DMS 273 (cell line): ENCODE data around the gene ADM.
A peak's percentile ranks its signal among the peaks of the same experiment; 100 is the strongest.

Source experiments
- DNase-seq: peaks from one replicate; lab custom pipeline; 2025; ENCODE audit not compliant: unreplicated experiment; lab: John Stamatoyannopoulos, UW

The ADM gene

DNA sequence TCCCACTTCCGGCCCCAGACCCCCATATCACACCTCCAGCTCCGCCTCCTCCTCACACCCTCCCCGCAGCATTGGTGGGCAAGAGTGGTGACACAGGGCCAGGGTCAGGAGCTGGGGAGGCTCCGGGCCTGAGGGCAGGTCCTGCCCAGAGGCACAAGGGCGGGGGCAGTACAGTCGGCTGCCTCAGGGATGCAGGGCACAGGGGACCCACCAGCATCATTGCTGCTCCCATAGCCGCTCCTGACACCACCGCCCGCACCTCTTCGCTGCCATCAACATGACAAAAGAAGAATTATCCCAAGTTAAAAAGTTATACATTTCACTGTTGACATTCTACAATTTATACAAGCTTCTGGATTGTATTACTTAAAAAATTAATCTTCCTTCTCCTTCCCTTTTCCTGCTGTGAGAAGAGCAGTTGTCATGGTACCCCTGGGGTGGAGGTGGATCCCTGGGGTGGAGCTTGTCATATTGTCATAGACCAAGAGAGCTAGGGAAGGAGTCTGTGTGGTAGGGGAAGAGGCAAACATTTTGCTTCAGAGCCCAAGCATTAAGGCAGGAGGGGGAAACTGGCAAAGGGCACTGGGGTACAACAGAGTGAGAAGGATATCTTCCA, 15.0 kb upstream of the ADM start:
- no peak for DNase-seq

DNA sequence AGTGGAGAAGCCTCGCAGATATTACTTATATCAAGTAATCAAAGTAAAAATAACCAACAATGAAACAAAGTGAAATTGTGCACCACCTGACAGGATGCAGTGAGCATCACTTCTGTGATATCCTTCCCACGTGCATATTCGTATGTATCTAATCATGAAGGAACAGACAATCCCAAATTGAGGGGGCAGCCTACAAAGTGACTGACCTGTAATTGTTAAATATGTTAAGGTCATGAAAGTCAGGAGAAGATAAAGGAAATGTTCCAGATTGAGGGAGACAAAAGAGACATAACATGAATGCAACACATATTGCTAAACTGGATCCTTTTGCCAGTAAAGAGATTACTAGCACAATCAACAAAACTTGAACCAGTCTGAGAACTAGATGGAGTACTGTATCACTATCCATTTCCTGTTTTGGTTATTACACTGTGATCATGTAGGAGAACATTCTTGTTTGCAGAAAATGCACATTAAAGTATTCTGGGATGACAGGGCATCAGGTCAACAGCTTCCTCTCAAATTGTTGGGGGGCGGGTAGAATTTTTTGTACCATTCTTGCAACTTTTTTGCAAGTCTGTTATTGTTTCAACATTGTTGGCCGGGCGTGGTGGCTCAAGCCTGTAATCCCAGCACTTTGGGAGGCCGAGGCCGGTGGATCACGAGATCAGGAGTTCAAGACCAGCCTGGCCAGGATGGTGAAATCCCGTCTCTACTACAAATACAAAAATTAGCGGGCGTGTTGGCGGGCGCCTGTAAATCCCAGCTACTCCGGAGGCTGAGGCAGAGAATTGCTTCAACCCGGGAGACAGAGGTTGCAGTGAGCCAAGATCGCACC, 12.9 kb upstream of the ADM start:
- no peak for DNase-seq

DNA sequence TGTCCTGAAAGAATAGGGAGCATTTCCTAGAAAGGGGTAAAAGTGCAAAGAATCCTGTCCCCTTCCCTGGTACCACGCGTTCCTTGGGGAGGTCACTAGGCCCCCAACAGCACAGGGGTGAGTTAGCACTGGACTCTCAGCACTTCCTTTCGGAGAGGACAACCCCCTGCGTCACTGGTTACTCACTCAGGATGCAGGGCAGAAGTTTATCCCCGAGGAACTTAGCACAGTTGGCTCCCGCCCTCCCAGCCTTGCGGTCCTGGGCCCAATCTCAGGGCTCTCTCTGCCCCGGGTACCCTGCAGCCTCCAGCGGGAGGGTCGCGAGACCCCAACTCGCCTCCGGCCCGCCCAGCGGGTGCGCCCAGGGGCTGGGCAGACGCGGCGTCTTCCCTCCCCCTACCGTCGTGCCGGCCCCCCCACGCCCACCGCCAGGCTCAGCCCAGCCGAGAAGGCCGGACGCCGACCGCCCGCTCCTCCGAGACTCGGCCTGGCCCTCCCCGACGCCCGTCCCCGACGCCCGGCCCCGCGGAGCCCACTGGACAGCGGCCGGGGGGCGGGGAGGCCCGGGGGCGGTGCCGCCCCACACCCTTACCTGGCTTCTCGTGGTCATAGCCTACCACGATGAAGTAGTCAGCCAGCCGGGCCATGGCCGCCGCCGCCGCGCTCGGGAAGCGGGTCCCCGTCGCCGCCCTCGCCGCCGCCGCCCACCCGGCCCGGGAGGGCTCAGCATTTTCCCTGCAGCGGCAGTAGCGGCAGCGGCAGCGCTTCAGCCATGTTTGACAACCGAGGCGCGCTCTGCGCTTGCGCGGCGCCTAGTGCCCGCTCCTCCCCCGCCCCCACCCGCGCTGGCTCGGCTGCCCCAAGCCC, 11.2 kb upstream of the ADM start, which contains the start of gene SBF2:
Gene SBF2 (minus strand): TSS at position 797 of the 867 bp plus-strand sequence. CDS start 150 bp downstream, at position 647.
- DNase-seq, result peak; percentile 88

DNA sequence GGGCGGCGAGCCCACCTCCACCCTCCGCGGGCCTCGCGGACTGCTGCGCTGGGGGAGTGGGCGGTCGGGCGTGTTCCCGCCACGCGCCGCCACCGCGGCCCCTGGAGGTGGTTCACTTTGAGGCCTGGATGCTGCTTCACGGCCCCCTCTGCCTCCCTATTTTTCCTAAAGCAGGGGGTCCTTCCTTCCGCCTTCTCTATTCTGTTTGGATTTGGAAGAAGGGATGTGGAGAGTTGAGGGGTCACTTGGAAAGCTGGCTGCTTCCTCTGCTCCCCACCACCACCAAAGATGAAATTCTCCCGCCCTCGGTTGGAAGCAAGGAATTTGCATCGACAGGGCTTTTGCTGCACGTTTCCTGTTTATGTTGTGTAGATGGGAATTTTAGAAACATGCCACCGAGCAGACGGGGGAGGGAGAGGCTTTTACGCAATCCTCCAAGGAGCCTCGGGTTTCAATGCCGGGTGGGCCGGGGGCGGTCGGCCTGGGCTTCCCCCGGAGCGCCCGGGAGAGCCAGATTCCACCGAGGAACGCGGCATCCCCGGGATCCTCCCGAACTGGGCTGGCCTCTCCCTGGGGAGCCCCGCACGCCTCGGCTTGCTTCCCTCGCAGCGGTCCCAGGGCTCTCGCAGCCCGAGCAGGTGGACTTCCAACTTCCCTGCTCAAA, 10.5 kb upstream of the ADM start:
- peak; percentile 70 for DNase-seq

DNA sequence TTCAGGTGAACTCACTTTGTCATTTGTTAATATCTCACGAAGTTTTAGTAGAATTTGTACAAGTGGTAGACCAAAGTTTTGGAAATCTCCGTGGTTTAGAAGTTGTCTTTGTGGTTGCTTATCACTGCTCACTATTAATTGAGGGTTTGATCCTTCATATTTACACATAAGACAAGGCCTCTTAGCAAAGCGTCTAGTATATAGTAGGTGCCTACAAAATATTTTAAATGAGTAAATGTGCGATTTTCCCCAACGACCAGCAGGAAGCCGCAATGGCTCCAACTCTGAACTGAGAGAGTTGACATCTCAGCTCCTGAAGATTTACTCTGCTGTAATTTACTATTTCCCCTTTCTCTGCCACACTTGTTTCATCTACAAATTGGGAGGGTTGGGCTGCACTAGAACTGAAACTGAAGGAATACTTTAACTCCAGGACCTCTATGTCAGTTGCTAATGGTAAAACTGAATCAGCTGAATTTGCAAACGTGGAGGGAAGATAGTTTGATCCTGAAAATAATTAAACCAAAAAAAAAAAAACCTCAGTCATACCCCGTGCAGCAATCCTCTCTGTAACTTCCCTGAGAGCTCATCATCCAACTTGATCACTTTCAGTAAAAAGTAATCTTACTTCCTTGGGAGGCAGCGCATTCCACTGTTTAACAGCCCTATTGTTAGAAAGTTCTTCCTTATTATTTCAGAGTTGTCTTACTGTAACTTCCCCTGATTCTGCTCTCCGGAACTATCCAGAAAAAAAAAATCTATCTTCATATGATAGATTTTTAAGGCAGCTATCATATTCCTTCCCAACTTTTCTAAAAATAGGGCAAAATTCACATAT, 9.6 kb upstream of the ADM start:
- DNase-seq, result peak; percentile 13

DNA sequence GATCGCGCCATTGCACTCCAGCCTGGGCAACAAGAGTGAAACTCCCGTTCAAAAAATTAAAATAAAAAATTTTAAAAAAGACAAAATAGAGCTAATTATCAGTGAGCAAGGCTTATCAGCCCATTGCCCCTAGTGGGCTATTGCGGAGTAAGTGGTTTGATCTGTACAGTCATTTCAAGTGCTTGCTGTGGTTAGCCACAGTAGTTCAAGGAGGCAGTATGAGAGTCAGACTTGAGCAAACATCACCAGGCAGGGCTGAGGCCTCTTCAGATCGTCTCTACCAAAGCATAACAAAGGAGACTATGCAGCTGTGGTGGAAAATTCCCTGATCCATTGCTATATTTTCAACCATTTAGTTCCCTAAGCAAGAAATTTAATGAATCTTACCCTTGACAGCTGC, 6.5 kb upstream of the ADM start:
- peak; percentile 9 for DNase-seq

DNA sequence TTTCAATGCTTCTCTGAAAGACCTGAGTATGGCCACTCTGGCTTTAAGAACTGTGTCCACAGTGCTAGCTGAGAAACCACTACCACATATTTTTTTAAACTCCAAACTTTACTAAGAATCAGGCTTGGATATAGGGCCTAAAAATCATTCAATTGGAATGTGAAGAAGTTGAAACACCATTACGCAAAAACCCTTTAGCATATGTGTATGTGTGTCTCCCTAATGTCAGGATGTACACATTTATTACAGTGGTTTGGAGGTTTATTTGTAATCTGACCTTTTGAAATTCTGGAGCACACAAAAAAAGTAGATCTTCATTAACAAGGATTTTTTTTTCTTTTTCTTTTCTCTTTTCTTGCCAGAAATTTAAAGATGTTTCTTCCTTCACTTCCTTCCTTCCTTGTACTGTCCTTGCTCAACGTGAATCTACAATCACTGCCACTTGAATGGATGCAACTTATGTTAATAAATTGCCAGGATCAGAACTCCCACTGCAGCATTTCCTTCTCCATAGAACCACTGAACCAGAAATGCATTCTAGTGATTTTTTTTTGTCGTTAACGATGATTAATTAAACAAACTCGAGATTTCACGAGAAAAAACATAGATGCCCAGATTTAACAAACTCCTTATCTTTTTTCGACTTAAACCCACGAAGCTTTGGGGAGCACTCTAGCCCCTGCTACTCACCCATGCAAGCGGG, 3.1 kb upstream of the ADM start:
- no peak for DNase-seq

DNA sequence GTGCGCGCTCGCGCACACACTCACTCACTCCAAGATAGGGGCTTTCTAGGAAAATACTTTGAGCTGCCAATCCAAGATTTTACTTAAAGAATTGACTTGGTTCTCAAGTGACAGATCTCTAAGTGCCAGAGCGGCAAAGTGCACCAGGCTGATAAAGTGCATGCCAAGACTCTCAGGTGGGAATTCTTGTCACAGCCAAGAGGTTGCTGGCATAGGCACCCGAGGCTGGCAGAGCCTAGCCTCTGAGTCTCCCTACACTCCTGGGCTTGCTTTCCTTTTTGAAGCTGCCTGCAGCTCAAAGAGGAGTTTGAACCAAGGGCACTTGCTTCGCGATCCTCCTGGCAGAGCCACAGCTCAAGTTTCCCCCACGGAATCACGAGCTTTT, 2.5 kb upstream of the ADM start:
- no peak for DNase-seq

DNA sequence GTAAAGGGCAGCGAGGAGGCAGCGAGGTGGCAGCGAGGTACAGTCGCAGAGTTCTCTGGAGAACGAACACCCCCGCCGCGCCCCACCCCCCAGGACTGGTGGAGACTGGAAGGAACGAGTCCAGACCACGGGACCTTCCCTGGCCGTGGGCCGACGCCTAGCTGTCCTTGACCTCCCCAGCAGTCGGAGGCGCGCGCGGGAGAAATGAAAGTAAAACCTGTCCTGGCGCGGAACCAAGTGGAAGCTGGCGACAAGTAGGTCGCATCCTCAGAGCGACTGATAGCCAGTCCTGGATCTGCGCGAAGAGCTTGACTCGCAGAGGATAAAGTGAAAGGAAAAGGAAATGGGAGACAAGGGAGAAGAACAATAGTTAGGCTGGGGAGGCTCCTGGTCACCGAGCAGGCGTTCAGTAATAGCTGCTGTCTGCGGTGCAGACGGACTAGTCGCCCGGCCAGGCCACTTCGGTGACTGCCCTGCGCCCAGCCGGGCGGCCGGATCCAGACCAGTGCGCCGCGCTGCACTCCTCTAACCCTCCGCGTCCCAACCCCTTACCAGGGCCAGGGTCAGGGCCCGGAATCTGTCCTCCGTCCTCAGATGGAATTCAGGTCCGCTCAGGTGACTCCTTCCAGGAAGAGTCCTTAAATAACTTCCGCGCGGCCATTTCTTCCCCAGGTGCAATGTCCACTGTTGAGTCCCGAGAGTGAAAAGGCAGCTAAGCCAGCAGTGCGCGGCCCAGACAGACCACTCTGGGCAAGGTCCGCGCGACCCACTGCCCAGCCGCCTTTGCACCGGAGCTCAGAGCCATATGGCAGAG, 1.9 kb upstream of the ADM start:
- DNase-seq, result peak; percentile 52

DNA sequence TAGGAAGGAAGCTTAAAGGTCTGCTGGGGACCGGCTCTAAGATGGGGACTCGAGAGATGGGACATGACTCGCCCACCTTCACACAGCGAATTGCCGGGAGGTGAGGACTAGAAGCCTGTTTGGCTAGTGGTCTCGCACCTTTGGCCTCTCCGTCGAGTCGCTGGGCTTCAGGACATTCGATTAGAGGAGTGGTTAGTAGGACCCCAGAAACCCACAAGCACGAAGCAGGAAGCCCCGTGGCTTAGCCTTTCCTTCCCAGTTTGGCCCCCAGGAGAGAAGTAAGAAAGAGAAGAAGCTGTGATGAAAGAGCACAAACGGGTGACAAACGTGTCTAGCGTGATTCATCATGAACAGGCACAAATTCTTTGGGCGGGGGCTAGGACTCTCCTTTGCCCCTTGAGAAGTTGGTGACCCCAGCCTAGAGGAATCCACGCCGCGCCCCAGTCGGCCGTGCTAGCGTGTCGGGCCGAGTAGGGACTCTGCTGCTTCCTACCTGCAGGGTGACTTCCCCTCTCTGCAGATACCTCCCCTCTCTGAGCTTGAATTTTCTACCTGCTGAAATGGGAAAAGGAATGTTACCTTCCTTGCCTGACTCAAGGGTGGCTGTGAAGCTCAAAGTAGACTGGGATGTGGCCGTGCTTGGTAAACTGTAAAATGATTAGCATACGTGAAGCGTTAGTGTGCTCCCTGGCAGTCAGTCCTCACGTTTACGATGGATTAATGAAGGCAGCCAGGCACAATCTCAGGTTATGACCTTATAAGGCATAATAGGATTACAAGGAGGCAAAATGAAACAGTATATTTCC, 1.1 kb upstream of the ADM start:
- DNase-seq, result peak; percentile 51

DNA sequence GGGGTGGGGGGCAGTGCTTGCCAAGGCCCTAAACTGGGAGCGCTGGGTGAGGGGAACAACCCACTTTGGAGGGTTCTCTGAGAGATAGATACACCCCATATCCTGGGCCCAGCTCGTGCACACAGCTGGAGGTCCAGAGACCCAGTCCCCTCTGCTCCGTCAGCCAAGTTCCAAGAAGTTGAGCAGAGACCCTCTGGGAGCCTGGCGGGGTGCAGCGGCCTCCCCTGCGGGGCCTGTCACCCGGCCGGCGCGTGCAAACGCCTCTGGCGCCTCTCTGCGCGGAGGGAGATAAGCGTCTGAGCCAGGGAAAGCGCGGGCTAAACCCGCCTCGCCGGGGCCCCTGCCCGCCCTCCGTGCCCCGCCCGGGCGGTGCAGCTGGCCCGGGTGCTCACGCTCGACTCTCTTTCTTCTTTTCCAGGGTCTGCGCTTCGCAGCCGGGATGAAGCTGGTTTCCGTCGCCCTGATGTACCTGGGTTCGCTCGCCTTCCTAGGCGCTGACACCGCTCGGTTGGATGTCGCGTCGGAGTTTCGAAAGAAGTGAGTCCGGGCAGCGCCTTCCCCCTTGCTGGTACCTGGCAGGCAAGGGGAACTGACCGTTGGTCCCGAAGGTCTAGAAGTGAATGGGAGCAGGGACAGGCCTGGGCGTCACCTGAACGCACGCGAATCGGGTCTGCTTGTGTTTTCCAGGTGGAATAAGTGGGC, 540 bp downstream of the ADM start:
- DNase-seq, result peak; percentile 78

DNA sequence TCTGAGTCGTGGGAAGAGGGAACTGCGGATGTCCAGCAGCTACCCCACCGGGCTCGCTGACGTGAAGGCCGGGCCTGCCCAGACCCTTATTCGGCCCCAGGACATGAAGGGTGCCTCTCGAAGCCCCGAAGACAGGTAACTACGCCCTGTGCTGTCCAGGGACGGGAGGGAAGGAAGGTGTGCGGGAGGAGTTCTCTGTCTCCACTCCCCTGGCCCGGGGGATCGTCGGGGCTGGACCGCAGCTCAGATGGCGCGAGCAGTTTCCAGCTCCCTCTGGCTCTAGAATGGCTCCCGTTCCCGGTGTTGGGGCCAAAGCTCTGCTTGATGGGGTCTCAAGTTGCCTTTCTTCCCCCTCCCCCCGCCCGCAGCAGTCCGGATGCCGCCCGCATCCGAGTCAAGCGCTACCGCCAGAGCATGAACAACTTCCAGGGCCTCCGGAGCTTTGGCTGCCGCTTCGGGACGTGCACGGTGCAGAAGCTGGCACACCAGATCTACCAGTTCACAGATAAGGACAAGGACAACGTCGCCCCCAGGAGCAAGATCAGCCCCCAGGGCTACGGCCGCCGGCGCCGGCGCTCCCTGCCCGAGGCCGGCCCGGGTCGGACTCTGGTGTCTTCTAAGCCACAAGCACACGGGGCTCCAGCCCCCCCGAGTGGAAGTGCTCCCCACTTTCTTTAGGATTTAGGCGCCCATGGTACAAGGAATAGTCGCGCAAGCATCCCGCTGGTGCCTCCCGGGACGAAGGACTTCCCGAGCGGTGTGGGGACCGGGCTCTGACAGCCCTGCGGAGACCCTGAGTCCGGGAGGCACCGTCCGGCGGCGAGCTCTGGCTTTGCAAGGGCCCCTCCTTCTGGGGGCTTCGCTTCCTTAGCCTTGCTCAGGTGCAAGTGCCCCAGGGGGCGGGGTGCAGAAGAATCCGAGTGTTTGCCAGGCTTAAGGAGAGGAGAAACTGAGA, 1.4 kb downstream of the ADM start:
- peak; percentile 50 for DNase-seq

DNA sequence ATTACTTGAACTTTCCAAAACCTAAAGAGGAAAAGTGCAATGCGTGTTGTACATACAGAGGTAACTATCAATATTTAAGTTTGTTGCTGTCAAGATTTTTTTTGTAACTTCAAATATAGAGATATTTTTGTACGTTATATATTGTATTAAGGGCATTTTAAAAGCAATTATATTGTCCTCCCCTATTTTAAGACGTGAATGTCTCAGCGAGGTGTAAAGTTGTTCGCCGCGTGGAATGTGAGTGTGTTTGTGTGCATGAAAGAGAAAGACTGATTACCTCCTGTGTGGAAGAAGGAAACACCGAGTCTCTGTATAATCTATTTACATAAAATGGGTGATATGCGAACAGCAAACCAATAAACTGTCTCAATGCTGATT, 2.1 kb downstream of the ADM start:
- no peak for DNase-seq

DNA sequence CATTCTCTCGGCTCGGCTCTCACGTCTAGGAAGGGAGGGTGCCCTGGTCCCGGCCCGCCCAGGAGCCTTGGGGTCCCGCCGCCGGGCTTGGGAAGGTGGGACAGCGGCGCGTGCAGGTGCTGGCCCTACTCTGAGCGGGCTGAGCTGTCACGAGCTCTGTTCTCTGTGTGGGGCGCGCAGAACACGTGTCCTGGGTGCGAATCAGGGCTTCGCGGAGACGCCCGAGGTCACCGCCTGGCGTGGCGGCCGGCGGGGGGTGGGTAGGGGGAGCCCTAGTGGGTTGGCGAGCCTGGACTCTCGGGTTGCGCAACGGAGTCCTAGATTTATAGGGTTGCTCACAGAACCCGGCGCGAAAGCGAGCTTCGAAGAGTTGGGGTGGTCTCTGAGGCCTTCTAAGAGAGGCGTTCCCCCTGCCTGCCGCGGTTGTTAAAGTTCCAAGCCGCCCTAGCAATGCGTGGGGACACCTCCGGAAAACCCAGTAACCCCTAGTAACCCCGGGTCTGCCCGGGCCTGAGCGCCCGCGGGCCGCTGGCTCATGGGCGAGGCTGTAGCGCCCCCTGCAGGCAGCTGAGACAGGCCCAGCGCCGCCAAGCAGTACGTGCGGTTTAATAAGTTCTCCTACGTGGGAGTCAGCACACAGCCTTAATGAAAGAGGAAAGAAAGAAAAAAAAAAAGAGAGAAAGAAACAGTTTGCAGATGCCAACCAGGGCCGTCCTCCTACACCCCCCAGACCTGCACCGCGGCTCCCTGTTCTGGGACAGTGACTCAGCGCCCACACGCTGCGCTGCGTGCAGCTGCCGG, 2.7 kb downstream of the ADM start:
- DNase-seq, result peak; percentile 92

DNA sequence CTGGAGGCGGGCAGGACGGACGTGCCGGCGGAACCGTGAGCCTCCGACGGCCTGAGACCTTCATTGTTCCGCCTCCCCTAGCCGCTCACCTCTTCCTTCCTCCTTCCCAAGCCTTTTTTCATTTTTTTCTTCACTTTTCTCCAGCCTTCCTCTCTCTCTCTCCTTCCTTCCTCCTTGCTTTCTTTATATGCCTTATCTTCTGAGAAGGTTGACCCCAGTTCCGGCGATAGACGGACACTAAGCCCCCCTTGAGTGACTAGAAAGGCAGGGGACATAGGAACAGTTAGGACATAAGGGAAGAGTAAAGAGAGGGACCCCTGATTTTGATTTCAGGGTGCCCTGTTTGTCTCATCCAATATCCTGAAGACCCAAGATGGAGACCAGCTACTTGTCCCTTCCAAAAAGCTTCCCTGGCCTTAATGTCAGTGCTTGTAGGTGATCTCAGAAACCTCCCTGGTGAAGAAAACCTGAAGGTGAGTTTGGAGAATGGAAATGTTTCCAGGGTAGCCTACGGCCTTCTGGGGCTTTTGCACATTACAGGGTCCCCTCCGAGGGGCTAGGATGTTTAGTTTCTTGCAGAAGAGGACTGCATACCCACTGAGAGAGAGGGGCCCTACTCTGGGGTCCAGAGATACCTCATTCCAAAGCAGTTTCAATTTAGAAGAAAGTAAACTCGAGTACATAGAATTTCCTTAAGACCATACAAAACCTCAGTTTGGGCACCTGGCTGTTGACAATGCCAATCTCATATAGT, 3.5 kb downstream of the ADM start:
- DNase-seq, result no peak
